ENCODE measurements around the gene TLE2.
"Not testable (repeated sequence)": the region's sequence is repeated elsewhere in the genome, so short reads cannot be mapped to it uniquely, and the experiment has no call there.

Gene TLE2

DNA sequence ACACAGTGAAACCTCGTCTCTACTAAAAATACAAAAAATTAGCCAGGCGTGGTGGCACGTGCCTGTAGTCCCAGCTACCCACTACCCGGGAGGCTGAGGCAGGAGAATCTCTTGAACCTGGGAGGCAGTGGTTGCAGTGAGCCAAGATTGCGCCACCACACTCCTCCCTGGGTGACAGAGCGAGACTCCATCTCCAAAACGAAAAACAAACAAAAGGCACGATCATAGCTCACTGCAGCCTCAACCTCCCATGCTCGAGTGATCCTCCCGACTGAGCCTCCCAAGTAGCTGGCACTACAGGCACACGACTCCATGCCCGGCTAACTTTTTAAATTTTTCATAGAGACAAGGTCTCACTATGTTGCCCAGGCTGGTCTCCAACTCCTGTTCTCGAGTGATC is 17.0 kb downstream of the TLE2 start:
- DNase-seq: not testable (repeated sequence)

DNA sequence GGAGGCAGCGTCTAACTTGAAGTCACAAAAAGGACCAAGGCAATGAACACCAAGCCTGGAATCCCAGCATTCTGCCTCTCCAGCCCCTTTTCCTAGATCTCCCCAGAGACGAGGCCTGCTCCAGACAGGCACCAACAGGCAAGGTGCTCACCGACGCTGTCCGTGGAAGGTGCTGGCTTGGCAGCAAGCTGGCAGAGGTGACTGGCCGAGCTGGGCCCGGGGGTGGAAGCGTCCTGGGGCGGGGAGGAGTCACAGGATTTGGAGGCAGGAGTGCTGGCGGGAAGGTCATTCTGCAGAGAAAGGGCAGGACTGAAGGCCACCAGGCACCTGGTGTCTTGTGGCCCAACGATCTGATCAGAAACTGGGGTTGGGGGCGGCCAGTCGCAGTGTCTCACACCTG is 18.2 kb downstream of the TLE2 start:
- DNase-seq: no peak

- DNase-seq: no peak
These were observed 20.1 kb downstream of the TLE2 start for GRCh38 chr19:3008994-3009393.

DNA sequence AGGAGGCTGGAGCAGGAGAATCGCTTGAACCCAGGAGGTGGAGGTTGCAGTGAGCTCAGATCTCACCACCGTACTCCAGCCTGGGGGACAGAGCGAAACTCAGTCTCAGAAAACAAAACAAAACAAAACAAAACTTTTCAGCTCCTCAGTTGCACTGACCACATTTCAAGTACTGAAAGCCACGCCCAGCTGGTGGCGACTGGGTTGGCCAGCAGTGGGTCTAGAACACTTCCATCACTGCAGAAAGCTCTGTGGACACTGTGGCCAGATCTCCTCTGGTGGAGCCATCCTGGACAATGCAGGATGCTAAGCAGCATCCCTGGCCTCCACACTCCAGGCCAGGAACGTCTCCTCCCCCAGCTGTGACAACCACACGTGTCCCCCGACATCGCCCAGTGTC is 21.1 kb downstream of the TLE2 start:
- DNase-seq: no peak

- DNase-seq: no peak
These were observed 22.9 kb downstream of the TLE2 start for GRCh38 chr19:3006075-3006767.

GRCh38 chr19:3005345-3005744 is 23.7 kb downstream of the TLE2 start:
- no peak for DNase-seq

- DNase-seq: no peak
These were observed 24.6 kb downstream of the TLE2 start for GRCh38 chr19:3004522-3004921.

DNA sequence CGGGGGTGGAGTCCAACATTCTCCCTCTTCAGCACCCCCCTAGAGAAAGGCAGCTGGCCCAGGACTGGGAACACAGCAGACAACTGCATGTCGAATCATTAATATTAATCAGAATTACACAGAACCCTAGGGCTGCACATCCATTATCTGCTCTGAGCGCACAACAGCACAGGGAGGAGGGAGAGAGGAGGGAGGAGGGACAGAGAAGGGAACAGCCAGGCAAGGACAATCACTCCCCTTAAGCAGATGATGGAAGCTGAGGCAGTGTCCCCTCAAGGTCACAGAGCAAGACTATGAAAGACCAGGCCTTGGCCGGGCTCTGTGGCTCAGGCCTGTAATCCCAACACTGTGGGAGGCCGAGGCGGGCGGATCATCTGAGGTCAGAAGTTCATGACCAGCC is 26.0 kb downstream of the TLE2 start:
- no peak for DNase-seq

DNA sequence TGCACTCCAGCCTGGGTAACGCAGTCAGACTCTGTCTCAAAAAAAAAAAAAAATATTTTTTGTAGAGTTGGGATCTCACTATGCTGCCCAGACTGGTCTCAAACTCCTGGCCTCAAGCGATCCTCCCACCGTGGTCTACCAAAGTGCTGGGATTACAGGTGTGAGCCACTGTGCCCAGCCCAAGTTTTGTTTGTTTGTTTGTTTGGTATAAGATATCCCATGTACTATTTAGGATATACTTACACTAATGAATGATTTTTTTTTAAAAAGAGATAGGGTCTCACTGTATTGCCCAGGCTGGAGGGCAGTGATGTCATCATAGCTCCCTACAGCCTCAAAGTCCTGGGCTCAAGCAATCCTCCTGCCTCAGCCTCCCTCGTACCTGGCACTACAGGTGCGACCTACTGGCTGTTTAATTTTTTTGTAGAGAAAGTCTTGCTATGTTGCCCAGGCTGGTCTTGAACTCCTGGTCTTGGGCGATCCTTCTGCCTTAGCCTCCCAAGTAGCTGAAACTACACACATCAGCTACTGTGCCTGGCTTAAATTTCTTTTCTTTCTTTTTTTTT is 27.8 kb downstream of the TLE2 start:
- no peak for DNase-seq

- DNase-seq: no peak
These were observed 30.4 kb downstream of the TLE2 start for GRCh38 chr19:2998642-2999041.

DNA sequence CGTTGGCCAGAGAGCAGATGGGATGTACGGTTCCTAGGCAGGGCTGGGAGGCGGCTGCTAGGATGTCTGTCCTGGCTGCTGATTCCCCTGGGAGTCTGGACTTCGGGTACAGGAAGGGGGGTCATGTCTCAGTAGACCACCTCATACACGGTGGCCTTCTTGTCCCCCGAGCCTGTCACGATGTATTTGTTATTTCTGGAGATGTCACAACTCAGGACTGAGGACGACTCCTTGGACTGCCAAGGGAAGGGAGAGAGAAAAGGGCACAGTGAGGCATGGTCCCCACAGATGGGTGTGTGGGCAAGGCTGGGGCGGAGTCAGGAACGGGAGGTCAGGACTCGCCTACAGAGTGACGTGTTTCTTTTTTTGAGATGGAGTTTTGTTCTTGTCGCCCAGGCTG is 31.4 kb downstream of the TLE2 start:
- DNase-seq: no peak

DNA sequence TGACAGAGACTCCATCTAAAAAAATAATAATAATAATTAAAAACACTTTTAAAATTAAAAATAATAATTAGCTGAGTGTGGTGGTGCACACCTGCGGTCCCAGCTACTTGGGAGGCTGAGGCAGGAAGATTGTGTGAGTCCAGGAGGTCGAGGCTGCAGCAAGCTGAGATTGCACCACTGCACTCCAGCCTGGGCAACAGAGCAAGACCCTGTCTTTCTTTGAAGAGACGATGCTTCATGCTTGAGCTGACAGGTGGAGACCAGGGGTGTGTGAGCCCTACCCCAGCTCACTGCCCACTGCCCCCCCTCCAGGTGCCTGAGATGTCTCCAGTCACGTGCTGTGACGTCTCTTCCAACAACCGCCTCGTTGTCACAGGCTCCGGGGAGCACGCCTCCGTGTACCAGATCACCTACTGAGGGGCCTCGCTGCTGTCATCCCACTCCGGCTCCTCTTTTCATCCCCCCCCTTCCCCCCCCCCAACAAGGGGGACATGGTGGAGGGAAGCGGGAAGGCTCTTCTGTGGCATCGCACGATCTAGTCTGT is 34.4 kb downstream of the TLE2 start:
- no peak for DNase-seq

- DNase-seq: no peak
These were observed 35.5 kb downstream of the TLE2 start for GRCh38 chr19:2993579-2993978.

- peak; percentile 87 for DNase-seq
These were observed 36.1 kb downstream of the TLE2 start for GRCh38 chr19:2992958-2993357.

DNA sequence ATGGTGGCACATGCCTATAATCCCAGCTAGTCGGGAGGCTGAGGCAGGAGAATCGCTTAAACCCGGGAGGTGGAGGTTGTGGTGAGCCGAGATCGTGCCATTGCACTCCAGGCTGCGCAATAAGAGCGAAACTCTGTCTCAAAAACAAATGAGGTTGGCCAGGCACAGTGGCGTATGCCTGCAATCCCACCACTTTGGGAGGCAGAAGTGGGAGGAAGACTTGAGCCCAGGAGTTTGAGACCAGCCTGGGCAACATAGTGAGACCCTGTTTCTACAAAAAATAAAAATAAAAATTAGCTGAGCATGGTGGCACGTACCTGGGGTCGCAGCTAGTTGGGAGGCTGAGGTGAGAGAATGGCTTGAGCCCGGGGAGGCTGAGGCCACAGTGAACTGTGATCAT is 36.7 kb downstream of the TLE2 start:
- DNase-seq: not testable (repeated sequence)

GRCh38 chr19:2989236-2989946 is 39.7 kb downstream of the TLE2 start:
- DNase-seq: no peak

DNA sequence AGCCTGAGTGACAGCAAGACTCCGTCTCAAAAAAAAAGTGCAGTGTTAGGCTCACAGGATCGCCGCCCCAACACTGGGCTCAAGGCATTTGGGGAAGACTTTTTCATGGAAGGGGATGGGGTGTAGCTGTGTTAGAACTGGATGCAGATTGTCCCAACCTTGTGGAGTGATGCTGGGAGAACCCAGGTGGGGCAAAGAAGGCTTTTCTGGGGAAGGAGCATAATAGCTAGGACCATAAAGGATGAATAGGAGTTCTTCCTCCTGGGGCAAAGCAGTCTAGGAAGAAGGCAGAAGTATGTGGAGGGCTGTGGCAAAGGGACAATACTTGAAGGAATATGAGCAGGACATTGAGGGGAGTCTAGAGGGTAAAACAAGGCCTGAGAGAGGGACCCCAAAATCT is 40.5 kb downstream of the TLE2 start:
- DNase-seq: no peak

GRCh38 chr19:2987797-2988196 is 41.3 kb downstream of the TLE2 start:
- no peak for DNase-seq

- no peak for DNase-seq
These were observed 42.0 kb downstream of the TLE2 start for GRCh38 chr19:2986951-2987524.

- no peak for DNase-seq
These were observed 44.9 kb downstream of the TLE2 start for GRCh38 chr19:2984215-2984528.

DNA sequence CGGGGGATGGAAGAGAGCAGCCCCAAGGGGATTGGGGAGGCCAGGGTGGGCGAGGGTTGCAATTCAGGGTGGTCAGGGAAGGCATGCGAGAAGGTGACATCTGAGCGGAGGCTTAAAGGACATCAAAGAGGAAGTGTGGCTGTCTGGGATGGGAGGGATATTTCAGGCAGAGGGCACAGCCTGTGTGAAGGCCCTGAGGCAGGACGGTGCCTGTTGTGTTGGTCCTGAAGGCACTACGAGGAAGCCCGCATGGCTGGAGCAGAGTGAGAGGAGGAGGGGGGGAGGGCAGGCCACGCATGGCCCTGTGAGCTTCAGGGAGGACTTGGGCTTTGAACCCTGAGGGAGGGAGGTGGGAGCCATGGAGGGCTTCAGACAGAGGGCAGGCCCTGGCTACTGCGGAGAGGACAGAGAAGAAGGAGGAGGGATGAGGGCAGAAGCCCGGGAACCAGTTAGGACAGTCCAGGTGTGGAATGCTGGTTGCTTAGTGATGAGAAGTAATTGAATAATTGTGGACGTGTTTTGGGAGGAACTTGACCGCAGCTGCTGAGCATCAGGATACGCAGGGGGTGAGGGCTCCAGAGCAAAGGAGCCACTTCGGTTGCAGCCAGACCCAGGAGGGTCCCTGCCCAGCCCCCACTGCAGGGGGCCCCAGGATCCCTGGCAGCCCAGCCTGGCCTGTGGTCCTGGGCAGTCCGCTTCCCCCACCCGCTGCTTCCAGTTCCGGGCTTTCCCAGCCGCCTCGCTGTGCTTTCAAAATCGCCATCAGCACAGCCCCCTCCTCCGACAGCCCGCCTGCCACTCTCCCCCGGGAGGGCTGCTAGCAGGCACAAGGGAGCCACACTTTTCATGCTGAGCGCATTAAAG is 45.5 kb downstream of the TLE2 start:
- peak; percentile 99 for DNase-seq

- DNase-seq: peak; percentile 95
These were observed 46.1 kb downstream of the TLE2 start for GRCh38 chr19:2982983-2983350.

DNA sequence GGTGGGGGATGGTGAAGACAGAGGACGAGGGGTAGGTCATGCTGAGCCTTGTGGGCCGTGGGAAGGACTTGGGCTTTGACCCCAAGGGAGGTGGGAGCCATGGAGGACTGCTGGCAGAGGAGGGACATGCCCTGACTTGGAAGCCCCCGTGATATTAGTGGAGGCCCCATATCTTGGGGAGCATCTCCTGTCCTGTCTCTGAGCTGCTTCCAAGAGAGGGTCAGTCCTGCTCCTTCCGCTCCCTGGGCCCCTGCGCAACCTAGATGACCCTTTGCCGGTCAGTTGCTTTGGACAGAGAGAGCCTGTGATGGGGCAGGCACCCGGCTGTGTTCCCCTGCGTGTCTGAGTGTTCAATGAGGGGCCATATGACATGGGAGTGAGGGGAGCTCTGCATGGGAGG is 46.5 kb downstream of the TLE2 start:
- DNase-seq: no peak

Data from NCI-H2171 treated with DMSO at 0.1 percent for 48 hours (cell line).